ENCODE results near the gene DNMT3B.
"Not testable (repeated sequence)": the region's sequence is repeated elsewhere in the genome, so short reads cannot be mapped to it uniquely, and the experiment has no call there.

Gene DNMT3B

DNA sequence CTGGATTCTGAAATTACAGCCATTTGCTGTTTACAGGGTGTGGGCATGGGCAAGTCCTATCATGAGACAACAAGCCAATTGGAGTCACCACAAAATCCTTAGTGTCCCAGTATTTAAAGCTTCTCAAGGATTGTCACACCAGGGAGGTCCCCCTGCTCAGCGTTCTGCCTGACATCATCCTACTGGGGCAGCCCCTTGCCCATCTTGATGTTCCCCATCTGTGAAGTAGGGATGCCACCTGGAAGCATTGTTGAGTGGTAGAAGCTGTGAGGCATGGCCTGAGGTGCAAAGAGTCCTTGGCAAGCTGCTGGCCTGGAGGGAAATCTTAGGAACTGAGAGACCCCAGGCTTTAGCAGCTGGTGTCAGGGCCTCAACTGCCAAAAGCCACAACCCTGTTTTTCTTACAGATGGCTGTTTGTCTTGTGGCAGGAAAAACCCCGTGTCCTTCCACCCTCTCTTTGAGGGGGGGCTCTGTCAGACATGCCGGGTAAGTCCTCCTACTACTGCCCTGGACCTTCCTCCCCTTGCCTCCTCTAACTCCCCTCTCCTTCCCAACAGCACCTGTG lies 34.3 kb downstream of the DNMT3B start:
- H3K4me3 ChIP-seq (ENCODE audit: low read depth, low read length) = no peak overlapping the region
- DNase-seq (ENCODE audit: low read depth) = no peak
- no peak for TF ChIP-seq MYC (IDR thresholded peaks at IDR 0.05; ENCODE audit: low read depth, low read length)
- TF ChIP-seq, protein P1, sequence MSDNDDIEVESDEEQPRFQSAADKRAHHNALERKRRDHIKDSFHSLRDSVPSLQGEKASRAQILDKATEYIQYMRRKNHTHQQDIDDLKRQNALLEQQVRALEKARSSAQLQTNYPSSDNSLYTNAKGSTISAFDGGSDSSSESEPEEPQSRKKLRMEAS (IDR thresholded peaks at IDR 0.05; ENCODE audit: low read depth, low read length) = no peak
- TF ChIP-seq POLR2A (IDR thresholded peaks at IDR 0.05; ENCODE audit: extremely low read depth, insufficient read length) = no peak
- TF ChIP-seq, protein P2, sequence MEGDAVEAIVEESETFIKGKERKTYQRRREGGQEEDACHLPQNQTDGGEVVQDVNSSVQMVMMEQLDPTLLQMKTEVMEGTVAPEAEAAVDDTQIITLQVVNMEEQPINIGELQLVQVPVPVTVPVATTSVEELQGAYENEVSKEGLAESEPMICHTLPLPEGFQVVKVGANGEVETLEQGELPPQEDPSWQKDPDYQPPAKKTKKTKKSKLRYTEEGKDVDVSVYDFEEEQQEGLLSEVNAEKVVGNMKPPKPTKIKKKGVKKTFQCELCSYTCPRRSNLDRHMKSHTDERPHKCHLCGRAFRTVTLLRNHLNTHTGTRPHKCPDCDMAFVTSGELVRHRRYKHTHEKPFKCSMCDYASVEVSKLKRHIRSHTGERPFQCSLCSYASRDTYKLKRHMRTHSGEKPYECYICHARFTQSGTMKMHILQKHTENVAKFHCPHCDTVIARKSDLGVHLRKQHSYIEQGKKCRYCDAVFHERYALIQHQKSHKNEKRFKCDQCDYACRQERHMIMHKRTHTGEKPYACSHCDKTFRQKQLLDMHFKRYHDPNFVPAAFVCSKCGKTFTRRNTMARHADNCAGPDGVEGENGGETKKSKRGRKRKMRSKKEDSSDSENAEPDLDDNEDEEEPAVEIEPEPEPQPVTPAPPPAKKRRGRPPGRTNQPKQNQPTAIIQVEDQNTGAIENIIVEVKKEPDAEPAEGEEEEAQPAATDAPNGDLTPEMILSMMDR (IDR thresholded peaks at IDR 0.05; ENCODE audit: low read depth, low read length) = no peak

GRCh38 chr20:32796981-32797451 lies 34.8 kb downstream of the DNMT3B start:
- TF ChIP-seq, protein P1 (IDR thresholded peaks at IDR 0.05; ENCODE audit: low read depth, low read length) = no peak
- TF ChIP-seq MYC (IDR thresholded peaks at IDR 0.05; ENCODE audit: low read depth, low read length) (no peak), POLR2A (IDR thresholded peaks at IDR 0.05; ENCODE audit: extremely low read depth, insufficient read length) (no peak)
- TF ChIP-seq, protein P2 (IDR thresholded peaks at IDR 0.05; ENCODE audit: low read depth, low read length) = no peak
- DNase-seq (ENCODE audit: low read depth) = no peak
- H3K4me3 ChIP-seq (ENCODE audit: low read depth, low read length) = no peak overlapping the region

GRCh38 chr20:32797571-32797970 lies 35.4 kb downstream of the DNMT3B start:
- not testable (repeated sequence) for DNase-seq (ENCODE audit: low read depth); H3K4me3 ChIP-seq (ENCODE audit: low read depth, low read length)

DNA sequence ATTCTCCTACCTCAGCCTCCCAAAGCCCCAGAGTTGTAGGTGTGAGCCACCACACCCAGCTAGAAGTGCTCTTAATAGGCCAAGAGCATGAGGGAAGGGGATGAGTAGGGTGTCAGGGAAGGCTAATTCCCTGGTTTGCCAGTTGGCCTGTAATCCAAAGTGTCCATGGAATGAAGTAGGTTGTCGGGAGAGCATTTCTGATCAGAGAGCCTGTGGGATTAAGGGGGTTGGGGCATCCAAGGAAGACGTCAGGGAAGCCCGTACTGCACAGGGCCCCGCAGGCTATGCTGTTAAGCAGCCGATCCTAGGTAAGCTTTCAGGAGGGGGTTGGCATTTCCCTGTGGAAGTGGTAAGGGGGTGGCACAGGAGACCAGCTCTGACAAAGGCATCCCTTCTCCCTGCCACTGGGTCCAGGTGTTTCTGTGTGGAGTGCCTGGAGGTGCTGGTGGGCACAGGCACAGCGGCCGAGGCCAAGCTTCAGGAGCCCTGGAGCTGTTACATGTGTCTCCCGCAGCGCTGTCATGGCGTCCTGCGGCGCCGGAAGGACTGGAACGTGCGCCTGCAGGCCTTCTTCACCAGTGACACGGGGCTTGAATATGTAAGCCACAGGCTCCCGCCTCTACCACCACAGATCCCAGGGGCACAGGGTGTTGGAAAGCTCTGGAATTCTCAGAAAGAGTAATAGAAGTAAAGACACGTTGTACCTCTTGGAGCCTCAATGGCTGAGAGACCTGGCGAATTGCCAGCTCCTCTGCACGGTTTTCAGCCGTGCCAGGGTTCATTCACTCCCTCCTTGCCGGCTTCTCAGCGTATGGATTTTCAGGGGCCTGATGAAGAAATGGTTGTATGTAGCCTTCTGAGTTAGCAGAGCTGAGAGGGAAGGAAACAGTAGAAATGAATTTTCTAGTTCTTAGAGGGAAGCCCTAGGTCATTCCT lies 36.1 kb downstream of the DNMT3B start:
- TF ChIP-seq, protein P1 (IDR thresholded peaks at IDR 0.05; ENCODE audit: low read depth, low read length) = no peak
- TF ChIP-seq MYC (IDR thresholded peaks at IDR 0.05; ENCODE audit: low read depth, low read length) (no peak), POLR2A (IDR thresholded peaks at IDR 0.05; ENCODE audit: extremely low read depth, insufficient read length) (no peak)
- TF ChIP-seq, protein P2 (IDR thresholded peaks at IDR 0.05; ENCODE audit: low read depth, low read length) = no peak
- no peak for DNase-seq (ENCODE audit: low read depth)
- H3K4me3 ChIP-seq (ENCODE audit: low read depth, low read length) = no peak overlapping the region

GRCh38 chr20:32803092-32803491 lies 40.9 kb downstream of the DNMT3B start:
- TF ChIP-seq, protein P1 (IDR thresholded peaks at IDR 0.05; ENCODE audit: low read depth, low read length) = no peak
- TF ChIP-seq MYC (IDR thresholded peaks at IDR 0.05; ENCODE audit: low read depth, low read length) (no peak), POLR2A (IDR thresholded peaks at IDR 0.05; ENCODE audit: extremely low read depth, insufficient read length) (no peak)
- TF ChIP-seq, protein P2 (IDR thresholded peaks at IDR 0.05; ENCODE audit: low read depth, low read length) = no peak
- DNase-seq (ENCODE audit: low read depth) = no peak
- no peak overlapping the region for H3K4me3 ChIP-seq (ENCODE audit: low read depth, low read length)

DNA sequence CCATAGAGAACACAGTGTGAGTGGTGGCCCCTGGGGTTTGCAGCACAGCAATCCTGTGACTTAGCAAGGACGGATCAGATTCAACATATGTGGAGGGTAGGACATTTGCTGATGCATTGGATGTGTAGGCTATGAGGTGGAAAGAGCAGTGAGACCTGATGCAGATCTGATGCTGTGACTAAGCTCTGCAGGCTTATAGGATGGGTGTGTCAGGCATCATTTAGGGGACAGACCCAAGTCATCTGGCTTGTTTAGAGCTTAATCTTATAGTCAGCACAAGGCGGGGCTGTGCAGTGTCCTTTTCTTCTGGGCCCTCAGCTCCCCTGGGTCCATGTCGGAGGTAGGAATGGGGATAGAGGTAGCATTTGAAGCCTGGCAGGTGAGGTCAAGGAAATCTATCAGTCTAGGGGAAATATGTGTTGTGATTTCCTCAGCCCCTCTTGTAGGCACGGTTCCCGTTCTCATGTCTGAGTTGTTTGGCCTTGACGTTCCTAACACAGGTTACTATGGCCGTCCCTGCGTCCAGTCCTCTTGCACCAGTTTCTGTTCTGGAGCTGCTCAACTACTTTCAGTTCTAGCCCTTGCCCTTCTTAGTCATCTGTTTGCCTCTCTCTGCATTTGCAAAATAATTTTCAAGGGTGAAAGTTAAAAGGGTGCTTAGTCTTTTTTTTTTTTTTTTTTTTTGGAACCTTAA lies 42.0 kb downstream of the DNMT3B start:
- DNase-seq (ENCODE audit: low read depth) = no peak
- TF ChIP-seq MYC (IDR thresholded peaks at IDR 0.05; ENCODE audit: low read depth, low read length) = no peak
- TF ChIP-seq, protein P2 (IDR thresholded peaks at IDR 0.05; ENCODE audit: low read depth, low read length) = no peak
- TF ChIP-seq, protein P1 (IDR thresholded peaks at IDR 0.05; ENCODE audit: low read depth, low read length) = no peak
- no peak for TF ChIP-seq POLR2A (IDR thresholded peaks at IDR 0.05; ENCODE audit: extremely low read depth, insufficient read length)
- no peak overlapping the region for H3K4me3 ChIP-seq (ENCODE audit: low read depth, low read length)
